ENCODE data around the gene BORCS5.

BORCS5 gene

GRCh38 chr12:12492547-12492946 is 135.7 kb downstream of the BORCS5 start:
- no peaks in the 10 kb centered on the region for H3K79me2 ChIP-seq (ENCODE audit: insufficient read depth, low read length)
- H3K4me3 ChIP-seq (ENCODE audit: low read length, poor library complexity, severe bottlenecking): no peak overlapping the region
- no peaks in the 10 kb centered on the region for H3K9me2 ChIP-seq (replicated peaks; ENCODE audit: low read depth, low read length)
- H3K9me3 ChIP-seq (ENCODE audit: insufficient read depth, low read depth, low read length): no peaks in the 10 kb centered on the region
- TF ChIP-seq, protein P1, sequence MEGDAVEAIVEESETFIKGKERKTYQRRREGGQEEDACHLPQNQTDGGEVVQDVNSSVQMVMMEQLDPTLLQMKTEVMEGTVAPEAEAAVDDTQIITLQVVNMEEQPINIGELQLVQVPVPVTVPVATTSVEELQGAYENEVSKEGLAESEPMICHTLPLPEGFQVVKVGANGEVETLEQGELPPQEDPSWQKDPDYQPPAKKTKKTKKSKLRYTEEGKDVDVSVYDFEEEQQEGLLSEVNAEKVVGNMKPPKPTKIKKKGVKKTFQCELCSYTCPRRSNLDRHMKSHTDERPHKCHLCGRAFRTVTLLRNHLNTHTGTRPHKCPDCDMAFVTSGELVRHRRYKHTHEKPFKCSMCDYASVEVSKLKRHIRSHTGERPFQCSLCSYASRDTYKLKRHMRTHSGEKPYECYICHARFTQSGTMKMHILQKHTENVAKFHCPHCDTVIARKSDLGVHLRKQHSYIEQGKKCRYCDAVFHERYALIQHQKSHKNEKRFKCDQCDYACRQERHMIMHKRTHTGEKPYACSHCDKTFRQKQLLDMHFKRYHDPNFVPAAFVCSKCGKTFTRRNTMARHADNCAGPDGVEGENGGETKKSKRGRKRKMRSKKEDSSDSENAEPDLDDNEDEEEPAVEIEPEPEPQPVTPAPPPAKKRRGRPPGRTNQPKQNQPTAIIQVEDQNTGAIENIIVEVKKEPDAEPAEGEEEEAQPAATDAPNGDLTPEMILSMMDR (conservative IDR thresholded peaks at IDR 0.05; ENCODE audit: low read length): no peak
- TF ChIP-seq EZH2phosphoT487 (IDR thresholded peaks at IDR 0.05; ENCODE audit: borderline replicate concordance): no peak
- no peak overlapping the region for H3K9ac ChIP-seq (ENCODE audit: low read depth, low read length, poor library complexity, severe bottlenecking)
- H3K36me3 ChIP-seq (ENCODE audit: insufficient read depth, low read length): no peaks in the 10 kb centered on the region
- no peak overlapping the region for H3K4me2 ChIP-seq (ENCODE audit: low read depth, low read length, poor library complexity, severe bottlenecking)
- H3K4me1 ChIP-seq (ENCODE audit: insufficient read depth, low read length, poor library complexity, severe bottlenecking): no peaks in the 10 kb centered on the region
- H3F3A ChIP-seq (ENCODE audit: low read depth): no peaks in the 10 kb centered on the region
- H4K20me1 ChIP-seq (ENCODE audit: insufficient read depth, low read length, poor library complexity, severe bottlenecking): no peaks in the 10 kb centered on the region
- H2AFZ ChIP-seq (ENCODE audit: low read length): no peak overlapping the region
- no peaks in the 10 kb centered on the region for H3K27me3 ChIP-seq (ENCODE audit: insufficient read depth, low read length, poor library complexity, severe bottlenecking)

- no peaks in the 10 kb centered on the region for H3K79me2 ChIP-seq (ENCODE audit: insufficient read depth, low read length)
- H3K9me3 ChIP-seq (ENCODE audit: insufficient read depth, low read depth, low read length): no peaks in the 10 kb centered on the region
- no peaks in the 10 kb centered on the region for H4K20me1 ChIP-seq (ENCODE audit: insufficient read depth, low read length, poor library complexity, severe bottlenecking)
- no peaks in the 10 kb centered on the region for H3K9me2 ChIP-seq (replicated peaks; ENCODE audit: low read depth, low read length)
- H2AFZ ChIP-seq (ENCODE audit: low read length): no peak overlapping the region
- no peak overlapping the region for H3K9ac ChIP-seq (ENCODE audit: low read depth, low read length, poor library complexity, severe bottlenecking)
- TF ChIP-seq, protein P1 (conservative IDR thresholded peaks at IDR 0.05; ENCODE audit: low read length): no peak
- TF ChIP-seq EZH2phosphoT487 (IDR thresholded peaks at IDR 0.05; ENCODE audit: borderline replicate concordance): no peak
- H3K4me3 ChIP-seq (ENCODE audit: low read length, poor library complexity, severe bottlenecking): no peak overlapping the region
- H3K27me3 ChIP-seq (ENCODE audit: insufficient read depth, low read length, poor library complexity, severe bottlenecking): no peaks in the 10 kb centered on the region
- H3K4me2 ChIP-seq (ENCODE audit: low read depth, low read length, poor library complexity, severe bottlenecking): no peak overlapping the region
- H3F3A ChIP-seq (ENCODE audit: low read depth): no peaks in the 10 kb centered on the region
- H3K36me3 ChIP-seq (ENCODE audit: insufficient read depth, low read length): no peaks in the 10 kb centered on the region
- no peaks in the 10 kb centered on the region for H3K4me1 ChIP-seq (ENCODE audit: insufficient read depth, low read length, poor library complexity, severe bottlenecking)
Measured at GRCh38 chr12:12495536-12495935, 138.7 kb downstream of the BORCS5 start.

DNA sequence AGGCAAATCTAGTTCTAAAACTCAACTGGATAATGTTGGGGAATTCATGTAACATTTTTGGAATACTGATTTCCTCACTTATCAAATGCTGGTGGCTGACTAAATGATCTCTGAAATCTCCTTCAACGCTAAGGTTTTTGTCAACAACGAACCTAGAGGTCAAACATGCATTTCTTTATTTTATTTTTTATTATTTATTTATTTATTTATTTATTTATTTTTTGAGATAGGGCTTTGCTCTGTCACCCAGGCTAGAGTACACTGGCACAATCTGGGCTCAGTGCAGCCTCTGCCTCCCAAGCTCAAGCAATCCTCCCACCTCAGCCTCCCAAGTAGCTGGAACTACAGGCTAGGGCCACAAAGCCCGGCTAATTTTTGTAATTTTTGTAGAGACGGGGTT is 141.3 kb downstream of the BORCS5 start:
- Histone ChIP-seq H4K20me1 (ENCODE audit: insufficient read depth, low read length, poor library complexity, severe bottlenecking) (no peaks in the 10 kb centered on the region), H3K9ac (ENCODE audit: low read depth, low read length, poor library complexity, severe bottlenecking) (no peak overlapping the region), H3K36me3 (ENCODE audit: insufficient read depth, low read length) (no peaks in the 10 kb centered on the region), H3K4me1 (ENCODE audit: insufficient read depth, low read length, poor library complexity, severe bottlenecking) (no peaks in the 10 kb centered on the region), H3K4me3 (ENCODE audit: low read length, poor library complexity, severe bottlenecking) (no peak overlapping the region), H3F3A (ENCODE audit: low read depth) (no peaks in the 10 kb centered on the region), H3K9me3 (ENCODE audit: insufficient read depth, low read depth, low read length) (no peaks in the 10 kb centered on the region), H3K27me3 (ENCODE audit: insufficient read depth, low read length, poor library complexity, severe bottlenecking) (no peaks in the 10 kb centered on the region), H2AFZ (ENCODE audit: low read length) (no peak overlapping the region), H3K79me2 (ENCODE audit: insufficient read depth, low read length) (no peaks in the 10 kb centered on the region), H3K4me2 (ENCODE audit: low read depth, low read length, poor library complexity, severe bottlenecking) (no peak overlapping the region), H3K9me2 (replicated peaks; ENCODE audit: low read depth, low read length) (no peaks in the 10 kb centered on the region)
- no peak for TF ChIP-seq EZH2phosphoT487 (IDR thresholded peaks at IDR 0.05; ENCODE audit: borderline replicate concordance)
- TF ChIP-seq, protein P1 (conservative IDR thresholded peaks at IDR 0.05; ENCODE audit: low read length): no peak

Measured in Loucy (cell line).